GM18907 (cell line): ENCODE data around the gene SLC6A14.

Experiments used
- ATAC-seq: cut with Tn5 transposase; IDR thresholded peaks from one replicate; pipeline ENCODE4 v1.9.1; 2021; ENCODE audit warnings: mild to moderate bottlenecking, moderate library complexity; ENCODE audit not compliant: unreplicated experiment

The SLC6A14 gene, protein sequence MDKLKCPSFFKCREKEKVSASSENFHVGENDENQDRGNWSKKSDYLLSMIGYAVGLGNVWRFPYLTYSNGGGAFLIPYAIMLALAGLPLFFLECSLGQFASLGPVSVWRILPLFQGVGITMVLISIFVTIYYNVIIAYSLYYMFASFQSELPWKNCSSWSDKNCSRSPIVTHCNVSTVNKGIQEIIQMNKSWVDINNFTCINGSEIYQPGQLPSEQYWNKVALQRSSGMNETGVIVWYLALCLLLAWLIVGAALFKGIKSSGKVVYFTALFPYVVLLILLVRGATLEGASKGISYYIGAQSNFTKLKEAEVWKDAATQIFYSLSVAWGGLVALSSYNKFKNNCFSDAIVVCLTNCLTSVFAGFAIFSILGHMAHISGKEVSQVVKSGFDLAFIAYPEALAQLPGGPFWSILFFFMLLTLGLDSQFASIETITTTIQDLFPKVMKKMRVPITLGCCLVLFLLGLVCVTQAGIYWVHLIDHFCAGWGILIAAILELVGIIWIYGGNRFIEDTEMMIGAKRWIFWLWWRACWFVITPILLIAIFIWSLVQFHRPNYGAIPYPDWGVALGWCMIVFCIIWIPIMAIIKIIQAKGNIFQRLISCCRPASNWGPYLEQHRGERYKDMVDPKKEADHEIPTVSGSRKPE

GRCh38 chrX:116436358-116436816, at the start of gene SLC6A14:
SLC6A14 (plus strand) TSS chrX:116436606; CDS start chrX:116436710, 104 bp downstream.
- ATAC-seq = no peak

DNA sequence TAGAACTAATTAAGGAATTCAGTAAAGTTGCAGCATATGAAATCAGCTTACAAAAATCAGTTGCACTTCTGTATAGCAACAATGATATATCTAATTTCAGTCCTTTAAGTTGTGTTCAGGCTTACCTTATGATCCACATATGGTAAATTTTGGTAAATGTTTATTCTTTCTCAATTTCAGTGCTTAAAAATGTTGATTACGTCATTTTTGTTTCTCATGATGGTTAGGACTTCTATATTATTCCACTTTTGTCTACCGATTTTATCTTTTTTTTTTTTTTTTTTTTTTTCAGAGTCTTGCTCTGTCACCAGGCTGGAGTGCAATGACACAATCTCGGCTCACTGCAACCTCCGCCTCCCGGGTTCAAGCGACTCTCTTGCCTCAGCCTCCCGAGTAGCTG, 40.7 kb upstream of the SLC6A14 start:
- ATAC-seq = no peak

DNA sequence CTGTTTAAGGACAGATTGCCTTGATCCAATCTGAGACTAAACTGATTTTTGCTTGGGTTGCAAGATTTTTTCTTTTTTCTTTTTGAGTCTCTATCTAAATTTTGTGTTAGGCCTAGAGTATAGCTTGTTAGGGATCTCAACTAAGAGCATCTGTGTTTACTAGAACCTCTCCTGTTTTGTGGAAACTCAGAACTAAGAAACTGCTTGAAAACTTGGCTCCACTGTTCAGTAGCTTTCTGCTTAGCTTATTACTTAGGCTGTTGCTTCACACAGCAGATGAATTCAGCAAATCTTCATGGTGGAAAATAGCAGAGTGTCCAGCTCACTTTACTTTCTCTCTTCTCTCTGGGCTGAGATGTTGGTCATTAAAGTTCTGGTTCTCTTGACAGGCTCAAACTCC, 36.7 kb upstream of the SLC6A14 start:
- no peak for ATAC-seq

GRCh38 chrX:116409219-116409618, 27.2 kb upstream of the SLC6A14 start:
- no peak for ATAC-seq

- ATAC-seq = no peak
Measured at GRCh38 chrX:116413273-116413672, 23.1 kb upstream of the SLC6A14 start.

DNA sequence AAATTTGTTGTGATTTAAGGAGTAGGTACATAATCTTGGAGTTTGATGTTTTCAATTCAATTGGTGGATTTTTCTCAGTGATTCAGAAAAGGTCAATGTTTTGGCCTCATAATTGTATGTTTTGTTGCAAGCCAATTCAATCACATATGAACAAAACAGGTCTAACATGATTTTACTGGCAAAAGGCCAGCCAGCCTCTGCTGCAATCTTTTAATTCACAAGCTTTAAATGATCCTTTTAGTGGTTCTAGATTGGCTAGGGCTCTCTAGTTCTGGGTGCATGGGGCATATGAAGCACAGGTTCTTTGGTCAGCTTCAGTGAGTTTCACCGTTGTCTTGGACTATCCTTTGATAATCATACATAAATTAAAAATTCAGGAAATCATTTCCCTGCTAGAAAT, 19.2 kb upstream of the SLC6A14 start:
- ATAC-seq = no peak

- ATAC-seq = no peak
Measured at GRCh38 chrX:116417968-116418367, 18.4 kb upstream of the SLC6A14 start.

- no peak for ATAC-seq
Measured at GRCh38 chrX:116427978-116428377, 8.4 kb upstream of the SLC6A14 start.

DNA sequence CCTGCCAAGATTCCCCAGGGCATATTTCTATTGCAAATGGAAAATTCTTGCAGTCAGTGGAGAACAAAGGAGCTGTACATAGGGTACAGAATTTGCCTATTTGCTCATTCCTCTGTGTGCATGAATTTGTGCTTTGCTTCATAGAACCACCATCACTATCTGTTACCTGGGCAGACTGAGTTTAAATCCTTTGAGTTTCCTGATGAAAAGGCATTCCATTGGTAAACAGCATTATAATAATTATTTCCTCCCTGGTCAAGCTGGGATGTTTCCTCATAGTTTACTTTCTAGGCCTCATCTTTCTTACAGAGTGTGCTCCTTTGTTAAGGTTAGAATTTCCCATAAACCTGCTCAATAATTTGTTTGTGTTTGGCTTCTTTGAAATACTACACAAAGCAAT, 809 bp upstream of the SLC6A14 start:
- no peak for ATAC-seq

GRCh38 chrX:116449156-116449555, 12.8 kb downstream of the SLC6A14 start:
- ATAC-seq = no peak

- no peak for ATAC-seq
Measured at GRCh38 chrX:116462822-116463221, 26.4 kb downstream of the SLC6A14 start, which contains the start of gene CT83. CT83 (minus strand) TSS chrX:116462976; CDS start chrX:116462856, 120 bp downstream.

DNA sequence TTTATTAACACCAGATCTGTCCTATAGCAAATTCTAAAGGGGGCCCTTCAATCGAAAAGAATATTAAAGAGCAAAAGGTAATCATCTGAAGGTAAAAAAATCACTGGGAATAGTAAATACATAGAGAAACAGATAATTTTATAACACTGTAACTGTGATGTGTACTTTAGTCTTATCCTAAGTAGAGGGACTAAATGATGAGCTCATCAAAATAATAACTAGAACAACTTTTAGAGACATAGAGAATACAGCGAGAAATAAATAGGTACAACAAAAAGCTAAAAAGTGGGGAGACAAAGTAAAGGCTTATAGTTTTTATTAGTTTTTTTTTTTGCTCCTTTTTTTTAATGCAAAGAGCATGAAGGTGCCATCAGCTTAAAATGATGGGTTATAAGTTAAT, 43.7 kb downstream of the SLC6A14 start:
- no peak for ATAC-seq

- no peak for ATAC-seq
Measured at GRCh38 chrX:116490104-116490503, 53.7 kb downstream of the SLC6A14 start.

- no peak for ATAC-seq
Measured at GRCh38 chrX:116493271-116493670, 56.9 kb downstream of the SLC6A14 start.

GRCh38 chrX:116499780-116500179, 63.4 kb downstream of the SLC6A14 start:
- ATAC-seq = no peak
